ENCODE results near the gene ZNF547.

DNA sequence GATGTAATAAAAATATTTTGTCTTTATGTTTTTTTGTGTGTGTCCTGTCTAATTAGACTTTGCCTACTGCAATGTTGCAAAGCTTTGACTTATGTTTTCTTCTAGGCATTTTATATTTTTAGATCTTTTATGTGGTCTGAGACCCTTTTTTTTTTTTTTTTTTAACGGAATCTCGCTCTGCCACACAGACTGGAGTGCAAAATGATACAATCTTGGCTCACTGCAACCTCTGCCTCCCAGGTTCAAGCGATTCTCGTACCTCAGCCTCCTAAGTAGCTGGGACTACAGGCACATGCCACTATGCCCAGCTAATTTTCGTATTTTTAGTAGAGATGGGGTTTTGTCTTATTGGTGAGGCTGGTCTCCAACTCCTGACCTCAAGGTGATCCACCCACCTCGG, 20.8 kb upstream of the ZNF547 start:
- TF ChIP-seq POLR2AphosphoS5 (IDR thresholded peaks at IDR 0.05; ENCODE audit: low read depth, low read length) = no peak
- TF ChIP-seq POLR2A (IDR thresholded peaks at IDR 0.05; ENCODE audit: low read depth, low read length) = no peak
